HepG2 (cell line): ENCODE results near the gene S100A16.

Source experiments
- ETV5 ChIP-seq: IDR thresholded peaks from 2 replicates; pipeline ENCODE4 v1.6.1; 2018; ENCODE audit warnings: missing biosample characterization, missing genetic modification reagents, inconsistent platforms, borderline replicate concordance
- GTF2F1 ChIP-seq: fragments of 150-350 bp; IDR thresholded peaks from 2 replicates; pipeline ENCODE4 v1.6.1; 2014; ENCODE audit warnings: low read length
- NFATC3 ChIP-seq: sonication (generic); formaldehyde crosslinking; IDR thresholded peaks from 2 replicates; pipeline ENCODE4 v1.5.1; 2020; ENCODE audit warnings: mild to moderate bottlenecking, missing genetic modification reagents
- REST ChIP-seq, 2 experiments: IDR thresholded peaks; 2 replicates each; pipeline ENCODE4 v1.6.1; 2011 to 2012; ENCODE audit warnings: low read length in 2 of 2, borderline replicate concordance in 1 of 2, low read depth in 1 of 2, mild to moderate bottlenecking in 1 of 2, moderate library complexity in 1 of 2
- SRSF9 ChIP-seq: fragments of 200-400 bp; formaldehyde crosslinking; IDR thresholded peaks from 2 replicates; pipeline ENCODE4 v1.6.1; 2018; ENCODE audit warnings: borderline replicate concordance, mild to moderate bottlenecking, low read depth, low read length; ENCODE audit not compliant: insufficient read depth, poor library complexity, severe bottlenecking
- YEATS2 ChIP-seq: sonication (generic); formaldehyde crosslinking; IDR thresholded peaks from 2 replicates; pipeline ENCODE4 v1.4.0; 2020; ENCODE audit warnings: missing genetic modification reagents, borderline replicate concordance
- ZKSCAN5 ChIP-seq: sonication (generic); formaldehyde crosslinking; IDR thresholded peaks from 2 replicates; pipeline ENCODE4 v1.5.1; 2020; ENCODE audit warnings: mild to moderate bottlenecking, missing genetic modification reagents
- ZNF615 ChIP-seq: sonication (generic); formaldehyde crosslinking; IDR thresholded peaks from 2 replicates; pipeline ENCODE4 v1.5.0; 2020; ENCODE audit warnings: mild to moderate bottlenecking, missing genetic modification reagents, borderline replicate concordance
- ZNF740 ChIP-seq: sonication (generic); formaldehyde crosslinking; IDR thresholded peaks from 2 replicates; pipeline ENCODE4 v1.4.0; 2020; ENCODE audit warnings: missing genetic modification reagents
- TF ChIP-seq, protein P1 (sequence below): sonication (generic); formaldehyde crosslinking; IDR thresholded peaks from 2 replicates; pipeline ENCODE4 v1.4.0; 2020; ENCODE audit warnings: missing genetic modification reagents

DNA sequence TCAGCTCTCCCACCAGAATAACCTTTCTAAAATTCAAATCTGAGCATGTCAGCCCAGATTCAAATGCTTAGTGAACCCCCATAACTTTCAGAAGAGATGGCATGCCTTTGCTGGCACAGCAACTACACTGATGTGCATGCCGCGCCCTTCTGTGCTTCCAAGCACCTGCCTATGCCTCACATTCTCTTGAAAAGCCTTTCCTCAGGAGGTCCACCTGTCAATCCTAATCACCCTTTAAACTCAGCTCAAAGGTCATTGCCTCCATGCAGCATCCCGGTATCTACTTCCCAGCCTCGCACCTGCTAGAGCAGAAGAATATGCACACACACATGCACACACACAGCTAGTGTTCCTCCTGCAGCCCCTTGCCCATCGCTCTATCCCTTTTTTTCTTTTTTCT lies 42.1 kb downstream of the S100A16 start:
- TF ChIP-seq GTF2F1, result no peak
- TF ChIP-seq ZNF615 (CRISPR knock-in tag), result no peak
- no peak for TF ChIP-seq NFATC3
- no peak for TF ChIP-seq ZNF740 (CRISPR knock-in tag)
- TF ChIP-seq YEATS2, result no peak
- TF ChIP-seq, protein P1, sequence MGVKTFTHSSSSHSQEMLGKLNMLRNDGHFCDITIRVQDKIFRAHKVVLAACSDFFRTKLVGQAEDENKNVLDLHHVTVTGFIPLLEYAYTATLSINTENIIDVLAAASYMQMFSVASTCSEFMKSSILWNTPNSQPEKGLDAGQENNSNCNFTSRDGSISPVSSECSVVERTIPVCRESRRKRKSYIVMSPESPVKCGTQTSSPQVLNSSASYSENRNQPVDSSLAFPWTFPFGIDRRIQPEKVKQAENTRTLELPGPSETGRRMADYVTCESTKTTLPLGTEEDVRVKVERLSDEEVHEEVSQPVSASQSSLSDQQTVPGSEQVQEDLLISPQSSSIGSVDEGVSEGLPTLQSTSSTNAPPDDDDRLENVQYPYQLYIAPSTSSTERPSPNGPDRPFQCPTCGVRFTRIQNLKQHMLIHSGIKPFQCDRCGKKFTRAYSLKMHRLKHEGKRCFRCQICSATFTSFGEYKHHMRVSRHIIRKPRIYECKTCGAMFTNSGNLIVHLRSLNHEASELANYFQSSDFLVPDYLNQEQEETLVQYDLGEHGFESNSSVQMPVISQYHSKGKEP (CRISPR knock-in tag), result no peak
- TF ChIP-seq ETV5 (CRISPR knock-in tag), result no peak
- no peak for TF ChIP-seq ZKSCAN5 (CRISPR knock-in tag)
- no peak for TF ChIP-seq REST (IDR thresholded peaks at IDR 0.05; ENCODE audit: borderline replicate concordance in 1 of 2, low read depth in 1 of 2, low read length in 2 of 2)
- no peak for TF ChIP-seq SRSF9
